ENCODE results near the gene C18orf63.

C18orf63 gene

DNA sequence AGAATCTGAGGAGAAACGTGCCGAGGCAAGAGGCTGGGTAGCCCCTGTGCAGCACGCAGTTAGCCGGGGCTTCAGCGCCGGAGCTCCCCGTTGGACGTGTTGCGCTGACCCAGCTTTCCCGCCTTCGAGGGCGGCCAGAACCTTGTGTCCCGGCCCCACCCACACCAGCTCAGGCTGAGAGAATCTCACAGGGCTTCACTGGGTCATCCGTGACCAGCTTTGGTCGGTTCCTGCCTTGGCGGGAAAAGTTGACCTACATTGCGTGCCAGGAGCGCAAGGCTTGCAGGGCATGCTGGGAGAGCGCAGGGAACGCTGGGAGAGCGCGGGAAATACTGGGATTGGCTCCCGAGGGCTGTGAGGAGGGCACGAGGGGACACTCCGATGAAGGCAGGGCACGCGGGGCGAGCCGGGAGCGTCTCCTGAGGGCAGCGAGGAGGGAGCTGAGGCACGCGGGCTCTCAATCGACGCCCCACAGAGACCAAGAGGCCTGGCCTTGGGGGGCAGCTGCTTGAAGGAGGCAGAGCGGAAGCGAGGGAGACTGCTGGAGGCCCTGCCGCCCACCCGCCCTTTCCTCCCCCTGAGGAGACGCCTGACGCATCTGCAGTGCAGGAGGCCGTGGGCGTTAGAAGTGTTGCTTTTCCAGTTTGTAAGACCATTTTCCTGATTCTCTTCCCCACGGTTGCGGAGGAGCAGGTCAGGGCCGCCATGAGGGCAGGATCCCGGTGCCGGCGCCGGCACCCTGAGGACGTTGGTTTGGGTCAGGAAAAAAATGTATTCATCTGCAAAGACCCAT is at the start of gene C18orf63:
C18orf63 (plus strand) TSS at position 376 of the 793 bp plus-strand sequence. CDS start 2,027 bp downstream, outside the sequence.
- H3K9ac ChIP-seq (ENCODE audit: low read length) = no peak within 1 kb of the TSS
- H3K36me3 ChIP-seq (ENCODE audit: control insufficient read depth, insufficient read depth, low read length, severe bottlenecking) = no peaks in the 10 kb centered on the region
- H3K4me3 ChIP-seq (ENCODE audit: low read length) = no peak within 1 kb of the TSS
- H3K9me3 ChIP-seq (ENCODE audit: control insufficient read depth, low read length) = no peaks in the 10 kb centered on the region
- no peaks in the 10 kb centered on the region for H3K27me3 ChIP-seq (replicated peaks; ENCODE audit: control insufficient read depth, insufficient read depth, low read length)
- DNase-seq (ENCODE audit: low read depth) = no peak
- H3K4me1 ChIP-seq (ENCODE audit: control insufficient read depth, insufficient read depth, low read length) = peaks cover 15% of the 10 kb centered on the region

DNA sequence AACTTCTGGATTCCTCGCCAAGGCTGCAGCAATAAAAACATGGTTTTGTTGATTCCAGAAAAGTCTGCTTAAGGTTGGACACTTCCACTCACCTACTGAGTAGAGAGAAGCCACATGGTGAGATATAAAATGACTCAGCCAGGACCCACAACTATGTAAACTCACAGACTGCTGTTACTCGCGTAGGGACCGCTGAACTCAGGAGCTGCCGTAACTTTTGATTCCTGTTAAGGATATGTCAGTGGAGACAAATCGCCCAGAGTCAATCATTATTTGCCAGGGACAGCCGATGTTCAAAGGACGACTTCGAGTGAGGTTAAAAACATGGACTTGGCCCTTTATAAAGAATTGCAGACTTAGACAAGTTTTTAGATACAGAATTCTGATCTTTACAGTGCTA is 49.5 kb upstream of the C18orf63 start:
- Histone ChIP-seq H3K36me3 (ENCODE audit: control insufficient read depth, insufficient read depth, low read length, severe bottlenecking) (peaks cover 81% of the 10 kb centered on the region), H3K9ac (ENCODE audit: low read length) (no peak overlapping the region), H3K4me1 (ENCODE audit: control insufficient read depth, insufficient read depth, low read length) (peaks cover 9% of the 10 kb centered on the region), H3K27me3 (replicated peaks; ENCODE audit: control insufficient read depth, insufficient read depth, low read length) (no peaks in the 10 kb centered on the region), H3K9me3 (ENCODE audit: control insufficient read depth, low read length) (no peaks in the 10 kb centered on the region), H3K4me3 (ENCODE audit: low read length) (no peak overlapping the region)
- no peak for DNase-seq (ENCODE audit: low read depth)

DNA sequence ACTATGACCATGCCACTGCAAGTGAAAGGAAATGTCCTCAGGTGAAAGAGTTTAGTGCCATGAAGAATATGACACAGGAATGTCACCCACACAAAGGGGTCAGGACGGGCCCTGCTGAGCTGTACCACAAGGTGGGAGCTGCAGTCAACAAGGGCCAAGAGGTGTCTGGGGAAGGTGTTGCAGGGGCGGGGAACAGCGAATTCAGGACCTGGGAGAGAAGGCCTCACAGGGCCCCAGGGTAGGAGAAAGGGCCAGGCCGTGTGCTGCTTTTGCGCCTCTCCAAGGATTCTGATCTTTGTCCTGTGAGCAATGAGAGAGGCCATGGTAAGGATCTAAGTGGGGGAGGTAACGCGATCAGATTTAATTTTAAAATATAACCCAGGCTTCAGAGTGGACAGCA is 47.5 kb upstream of the C18orf63 start:
- DNase-seq (ENCODE audit: low read depth) = no peak
- no peak overlapping the region for H3K4me3 ChIP-seq (ENCODE audit: low read length)

DNA sequence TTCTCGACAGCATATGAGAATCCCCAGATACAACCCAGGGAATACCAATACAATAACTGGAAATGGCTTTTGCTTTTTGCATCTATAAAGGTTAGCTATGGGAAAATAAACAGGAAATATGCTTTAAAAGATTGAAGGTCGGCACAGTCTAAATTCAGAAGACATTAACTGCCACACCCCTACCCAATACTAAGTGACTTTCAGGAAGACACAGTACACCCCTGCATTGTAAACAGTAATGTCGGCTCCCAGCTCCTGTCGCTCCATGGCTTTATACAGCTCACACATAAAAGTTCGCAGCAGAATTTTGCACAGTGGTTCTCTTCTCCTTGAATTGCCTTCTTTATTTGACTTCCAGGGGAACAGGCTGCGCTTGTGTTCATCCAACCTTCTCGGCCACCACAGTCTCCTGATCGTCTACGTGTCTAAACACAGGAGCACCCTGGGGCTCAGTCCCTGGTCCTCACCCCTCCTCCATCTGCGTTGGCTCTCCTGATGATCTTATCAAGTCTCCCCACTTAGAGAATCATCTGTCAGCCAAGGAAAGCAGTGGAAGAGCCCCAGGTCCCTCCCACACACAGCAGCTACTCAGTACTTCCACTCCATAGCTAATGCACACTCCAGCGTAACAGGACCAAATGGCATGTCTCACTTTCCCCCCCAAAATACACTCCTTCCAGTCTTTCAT is 46.6 kb upstream of the C18orf63 start:
- no peak for DNase-seq (ENCODE audit: low read depth)
- peaks cover 84% of the 10 kb centered on the region for H3K36me3 ChIP-seq (ENCODE audit: control insufficient read depth, insufficient read depth, low read length, severe bottlenecking)
- H3K4me1 ChIP-seq (ENCODE audit: control insufficient read depth, insufficient read depth, low read length) = peaks cover 15% of the 10 kb centered on the region
- no peaks in the 10 kb centered on the region for H3K27me3 ChIP-seq (replicated peaks; ENCODE audit: control insufficient read depth, insufficient read depth, low read length)
- no peaks in the 10 kb centered on the region for H3K9me3 ChIP-seq (ENCODE audit: control insufficient read depth, low read length)
- H3K4me3 ChIP-seq (ENCODE audit: low read length) = no peak overlapping the region
- H3K9ac ChIP-seq (ENCODE audit: low read length) = no peak overlapping the region

More for the DNA sequence above, 47.5 kb upstream of the C18orf63 start:
- Histone ChIP-seq H3K36me3 (ENCODE audit: control insufficient read depth, insufficient read depth, low read length, severe bottlenecking) (peaks cover 79% of the 10 kb centered on the region), H3K4me1 (ENCODE audit: control insufficient read depth, insufficient read depth, low read length) (peaks cover 15% of the 10 kb centered on the region), H3K9me3 (ENCODE audit: control insufficient read depth, low read length) (no peaks in the 10 kb centered on the region), H3K9ac (ENCODE audit: low read length) (no peak overlapping the region), H3K27me3 (replicated peaks; ENCODE audit: control insufficient read depth, insufficient read depth, low read length) (no peaks in the 10 kb centered on the region)

DNA sequence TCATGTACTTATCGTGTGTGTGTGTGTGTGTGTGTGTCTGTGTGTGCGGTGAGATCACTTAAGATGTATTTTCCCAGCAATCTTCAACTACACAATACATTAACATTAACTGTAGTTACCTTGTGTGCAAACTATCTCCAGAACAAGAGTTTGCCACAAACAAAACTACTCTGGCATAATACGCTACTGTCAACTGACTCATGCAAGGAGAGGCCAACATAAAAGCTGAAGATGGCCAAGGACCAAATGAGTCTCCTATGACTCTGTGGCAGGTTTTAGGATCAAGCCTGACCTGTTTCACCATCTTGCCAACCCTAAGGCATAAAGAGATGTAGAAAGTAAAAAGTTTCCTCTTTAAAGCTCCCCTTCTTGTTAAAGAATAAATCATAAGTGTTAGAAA is 44.0 kb upstream of the C18orf63 start:
- Histone ChIP-seq H3K36me3 (ENCODE audit: control insufficient read depth, insufficient read depth, low read length, severe bottlenecking) (peaks cover 81% of the 10 kb centered on the region), H3K9ac (ENCODE audit: low read length) (no peak overlapping the region), H3K9me3 (ENCODE audit: control insufficient read depth, low read length) (no peaks in the 10 kb centered on the region), H3K4me3 (ENCODE audit: low read length) (no peak overlapping the region), H3K27me3 (replicated peaks; ENCODE audit: control insufficient read depth, insufficient read depth, low read length) (no peaks in the 10 kb centered on the region), H3K4me1 (ENCODE audit: control insufficient read depth, insufficient read depth, low read length) (peaks cover 35% of the 10 kb centered on the region)
- no peak for DNase-seq (ENCODE audit: low read depth)

DNA sequence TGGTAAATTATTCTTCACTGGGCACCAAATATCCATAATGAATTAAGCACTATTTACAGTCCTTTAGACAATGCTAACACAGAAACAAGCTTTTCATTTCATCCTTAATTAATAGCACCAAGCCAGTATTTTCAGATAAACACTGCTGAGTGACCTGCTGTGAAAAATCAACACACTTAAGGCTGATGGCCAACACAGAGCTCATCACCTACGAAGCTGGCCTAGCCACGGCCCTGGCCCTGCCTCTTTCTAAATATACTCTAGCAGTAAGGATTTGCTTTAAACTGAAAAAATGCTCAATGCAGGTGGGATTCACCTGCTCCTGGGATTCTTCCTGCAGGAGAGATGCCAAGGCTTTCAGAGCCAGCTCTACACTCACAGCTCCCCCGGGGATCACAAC is 42.2 kb upstream of the C18orf63 start:
- DNase-seq (ENCODE audit: low read depth) = no peak
- H3K36me3 ChIP-seq (ENCODE audit: control insufficient read depth, insufficient read depth, low read length, severe bottlenecking) = peaks cover 81% of the 10 kb centered on the region
- H3K27me3 ChIP-seq (replicated peaks; ENCODE audit: control insufficient read depth, insufficient read depth, low read length) = no peaks in the 10 kb centered on the region
- H3K4me1 ChIP-seq (ENCODE audit: control insufficient read depth, insufficient read depth, low read length) = peaks cover 53% of the 10 kb centered on the region
- no peak overlapping the region for H3K9ac ChIP-seq (ENCODE audit: low read length)
- H3K9me3 ChIP-seq (ENCODE audit: control insufficient read depth, low read length) = no peaks in the 10 kb centered on the region
- H3K4me3 ChIP-seq (ENCODE audit: low read length) = no peak overlapping the region

DNA sequence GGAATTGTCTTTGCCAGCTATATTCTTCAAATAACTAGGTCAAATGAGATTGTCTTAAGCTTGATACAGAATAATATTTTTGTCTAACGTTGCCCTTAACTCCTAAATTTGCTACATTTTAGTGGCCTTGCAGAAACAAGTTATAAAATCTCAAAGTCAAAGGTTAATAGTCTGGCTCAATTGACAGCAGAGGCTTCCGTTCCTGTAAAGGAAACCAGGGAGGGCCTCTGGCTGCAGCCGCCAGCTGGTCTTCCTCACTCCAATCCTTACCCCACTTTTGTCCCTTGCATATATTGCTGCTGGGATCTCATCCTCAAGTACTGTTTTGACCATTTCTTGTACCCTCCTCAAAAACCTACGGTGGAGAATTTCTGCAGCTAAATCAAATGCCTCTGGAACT is 40.9 kb upstream of the C18orf63 start:
- Histone ChIP-seq H3K9ac (ENCODE audit: low read length) (no peak overlapping the region), H3K4me1 (ENCODE audit: control insufficient read depth, insufficient read depth, low read length) (peaks cover 57% of the 10 kb centered on the region), H3K36me3 (ENCODE audit: control insufficient read depth, insufficient read depth, low read length, severe bottlenecking) (peaks cover 70% of the 10 kb centered on the region), H3K9me3 (ENCODE audit: control insufficient read depth, low read length) (no peaks in the 10 kb centered on the region), H3K4me3 (ENCODE audit: low read length) (no peak overlapping the region), H3K27me3 (replicated peaks; ENCODE audit: control insufficient read depth, insufficient read depth, low read length) (no peaks in the 10 kb centered on the region)
- no peak for DNase-seq (ENCODE audit: low read depth)

DNA sequence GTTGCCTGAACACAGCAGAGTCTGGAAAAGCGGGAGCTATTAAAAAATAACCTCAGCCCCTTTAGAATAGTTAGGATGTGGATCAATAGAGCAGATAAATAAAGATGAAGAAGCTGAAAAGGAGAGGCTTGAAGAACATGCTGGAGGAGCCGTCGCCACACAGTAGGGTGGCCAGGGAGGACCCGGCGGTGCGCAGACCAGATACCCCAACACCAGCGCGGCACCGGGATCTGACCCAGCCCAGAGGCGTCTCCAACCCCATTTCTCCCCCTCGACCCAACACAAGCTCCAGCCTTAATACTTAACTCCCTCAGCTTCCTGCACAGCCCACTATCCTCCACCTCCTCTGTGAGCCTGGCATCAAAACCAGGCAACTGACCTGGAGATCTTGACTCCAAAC is 39.9 kb upstream of the C18orf63 start:
- DNase-seq (ENCODE audit: low read depth) = no peak
- no peak overlapping the region for H3K9ac ChIP-seq (ENCODE audit: low read length)
- peaks cover 59% of the 10 kb centered on the region for H3K4me1 ChIP-seq (ENCODE audit: control insufficient read depth, insufficient read depth, low read length)
- H3K36me3 ChIP-seq (ENCODE audit: control insufficient read depth, insufficient read depth, low read length, severe bottlenecking) = peaks cover 66% of the 10 kb centered on the region
- no peak overlapping the region for H3K4me3 ChIP-seq (ENCODE audit: low read length)
- no peaks in the 10 kb centered on the region for H3K27me3 ChIP-seq (replicated peaks; ENCODE audit: control insufficient read depth, insufficient read depth, low read length)
- H3K9me3 ChIP-seq (ENCODE audit: control insufficient read depth, low read length) = no peaks in the 10 kb centered on the region

DNA sequence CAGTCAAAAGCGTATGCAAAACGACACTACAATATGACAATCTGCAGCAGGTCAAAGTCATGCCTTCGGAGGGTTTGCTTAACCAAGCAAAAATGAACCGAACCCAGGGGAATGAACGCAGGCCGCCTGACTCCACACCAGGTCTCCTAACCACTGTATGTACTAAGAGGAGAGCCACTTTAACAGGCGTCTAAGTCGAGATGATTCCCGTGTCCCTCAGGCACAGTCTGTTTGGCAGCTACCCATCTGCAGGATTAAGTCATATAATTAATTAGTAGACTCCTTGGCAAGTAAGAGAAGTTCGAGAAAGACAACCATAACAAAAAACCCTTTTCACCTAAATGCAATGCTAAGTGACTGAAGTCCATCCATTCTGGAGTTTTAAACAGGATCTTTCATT is 39.0 kb upstream of the C18orf63 start:
- no peaks in the 10 kb centered on the region for H3K27me3 ChIP-seq (replicated peaks; ENCODE audit: control insufficient read depth, insufficient read depth, low read length)
- H3K4me1 ChIP-seq (ENCODE audit: control insufficient read depth, insufficient read depth, low read length) = peaks cover 59% of the 10 kb centered on the region
- H3K9ac ChIP-seq (ENCODE audit: low read length) = peak overlapping the region; percentile 28
- H3K36me3 ChIP-seq (ENCODE audit: control insufficient read depth, insufficient read depth, low read length, severe bottlenecking) = peaks cover 57% of the 10 kb centered on the region
- no peaks in the 10 kb centered on the region for H3K9me3 ChIP-seq (ENCODE audit: control insufficient read depth, low read length)
- no peak overlapping the region for H3K4me3 ChIP-seq (ENCODE audit: low read length)
- DNase-seq (ENCODE audit: low read depth) = no peak

DNA sequence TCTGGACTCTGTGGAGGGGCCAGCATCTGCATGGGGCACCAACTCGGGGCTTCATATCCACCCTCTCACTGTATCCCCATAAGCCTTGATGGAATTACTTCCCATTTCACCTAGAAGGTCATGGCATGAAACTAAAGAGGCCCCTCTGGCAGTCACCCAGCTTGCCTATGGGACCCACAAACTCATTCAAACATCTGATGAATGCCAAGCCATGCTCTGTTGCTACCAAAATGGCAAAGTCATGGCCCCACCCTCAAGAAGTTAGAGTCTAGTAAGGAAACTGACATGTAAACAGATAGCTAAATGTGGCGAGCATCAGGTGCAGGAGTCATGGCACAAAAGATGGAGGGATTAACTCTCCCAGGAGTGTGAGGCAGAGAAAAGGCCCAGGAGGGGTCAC is 38.3 kb upstream of the C18orf63 start:
- peaks cover 50% of the 10 kb centered on the region for H3K36me3 ChIP-seq (ENCODE audit: control insufficient read depth, insufficient read depth, low read length, severe bottlenecking)

DNA sequence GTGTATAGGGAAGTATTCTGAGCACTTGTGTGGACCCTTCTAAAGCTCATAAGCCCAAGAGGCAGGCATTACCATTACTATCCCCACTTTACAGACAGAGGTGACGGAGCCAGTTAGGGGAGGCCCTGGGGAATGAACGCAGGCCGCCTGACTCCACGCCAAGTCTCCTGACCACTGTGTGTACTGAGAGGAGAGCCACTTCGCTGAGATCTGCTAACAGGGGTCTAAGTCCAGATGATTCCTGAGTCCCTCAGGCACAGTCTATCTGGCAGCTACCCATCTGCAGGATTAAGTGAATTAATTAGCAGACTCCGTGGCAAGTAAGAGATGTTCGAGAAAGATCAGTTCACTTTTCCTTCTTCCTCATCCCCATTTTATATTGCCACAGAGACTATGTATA is 37.6 kb upstream of the C18orf63 start:
- H3K9ac ChIP-seq (ENCODE audit: low read length) = no peak overlapping the region
- no peaks in the 10 kb centered on the region for H3K27me3 ChIP-seq (replicated peaks; ENCODE audit: control insufficient read depth, insufficient read depth, low read length)
- DNase-seq (ENCODE audit: low read depth) = no peak
- H3K9me3 ChIP-seq (ENCODE audit: control insufficient read depth, low read length) = no peaks in the 10 kb centered on the region
- H3K4me3 ChIP-seq (ENCODE audit: low read length) = no peak overlapping the region
- peaks cover 67% of the 10 kb centered on the region for H3K4me1 ChIP-seq (ENCODE audit: control insufficient read depth, insufficient read depth, low read length)
- H3K36me3 ChIP-seq (ENCODE audit: control insufficient read depth, insufficient read depth, low read length, severe bottlenecking) = peaks cover 45% of the 10 kb centered on the region

More for the DNA sequence above, 38.3 kb upstream of the C18orf63 start:
- H3K9ac ChIP-seq (ENCODE audit: low read length) = no peak overlapping the region
- peaks cover 60% of the 10 kb centered on the region for H3K4me1 ChIP-seq (ENCODE audit: control insufficient read depth, insufficient read depth, low read length)
- no peaks in the 10 kb centered on the region for H3K27me3 ChIP-seq (replicated peaks; ENCODE audit: control insufficient read depth, insufficient read depth, low read length)
- no peaks in the 10 kb centered on the region for H3K9me3 ChIP-seq (ENCODE audit: control insufficient read depth, low read length)
- no peak overlapping the region for H3K4me3 ChIP-seq (ENCODE audit: low read length)
- DNase-seq (ENCODE audit: low read depth) = no peak
